Smooth muscle cell (in vitro differentiated cells): ENCODE data around the gene SPATA6L. TPM values are rescaled to one million over a fixed set of nuclear protein-coding genes. Genes with fewer than 3 reads are reported as not detected.
"Not testable (repeated sequence)": the region's sequence is repeated elsewhere in the genome, so short reads cannot be mapped to it uniquely, and the experiment has no call there.

ENCODE experiments used
- DNase-seq: peaks from one replicate; lab custom pipeline; 2025; ENCODE audit not compliant: unreplicated experiment; lab: John Stamatoyannopoulos, UW
- H2AFZ ChIP-seq: fragments of 200-600 bp; sonication (generic); 2 replicates; pipeline ENCODE4 v1.6.0; 2016; ENCODE audit warnings: antibody characterized with exemption, low read depth, mild to moderate bottlenecking
- H3F3A ChIP-seq: fragments of 200-600 bp; sonication (generic); 2 replicates; pipeline ENCODE4 v1.6.0; 2017; ENCODE audit warnings: antibody characterized with exemption, low read depth
- H3K27ac ChIP-seq: fragments of 200-600 bp; sonication (generic); 2 replicates; pipeline ENCODE4 v1.5.1; 2016; ENCODE audit warnings: low read depth, mild to moderate bottlenecking
- H3K27me3 ChIP-seq: fragments of 200-600 bp; sonication (generic); 2 replicates; pipeline ENCODE4 v1.6.1; 2016; ENCODE audit warnings: low read depth, mild to moderate bottlenecking
- H3K36me3 ChIP-seq: fragments of 200-600 bp; sonication (generic); 2 replicates; pipeline ENCODE4 v1.5.1; 2016; ENCODE audit warnings: low read depth
- H3K4me1 ChIP-seq: fragments of 200-600 bp; sonication (generic); 2 replicates; pipeline ENCODE4 v1.5.1; 2016; ENCODE audit warnings: low read depth
- H3K4me2 ChIP-seq: fragments of 200-600 bp; sonication (generic); 2 replicates; pipeline ENCODE4 v1.6.0; 2016; ENCODE audit warnings: mild to moderate bottlenecking
- H3K4me3 ChIP-seq: fragments of 200-600 bp; sonication (generic); 2 replicates; pipeline ENCODE4 v1.5.1; 2016; ENCODE audit warnings: mild to moderate bottlenecking
- H3K79me2 ChIP-seq: fragments of 200-600 bp; sonication (generic); 2 replicates; pipeline ENCODE4 v1.6.0; 2016; ENCODE audit warnings: low read depth, mild to moderate bottlenecking
- H3K9ac ChIP-seq: fragments of 200-600 bp; sonication (generic); 2 replicates; pipeline ENCODE4 v1.6.0; 2016; ENCODE audit warnings: low read depth
- H3K9me3 ChIP-seq: fragments of 200-600 bp; sonication (generic); replicated peaks from 2 replicates; pipeline ENCODE4 v1.5.1; 2016; ENCODE audit warnings: low read depth
- H4K20me1 ChIP-seq: fragments of 200-600 bp; sonication (generic); 2 replicates; pipeline ENCODE4 v1.6.0; 2016; ENCODE audit warnings: low read depth
- CTCF ChIP-seq: fragments of 200-600 bp; sonication (generic); IDR thresholded peaks from 2 replicates; pipeline ENCODE4 v1.5.1; 2017; ENCODE audit warnings: borderline replicate concordance, mild to moderate bottlenecking, antibody characterized with exemption; ENCODE audit not compliant: insufficient read depth, poor library complexity, severe bottlenecking
- WGBS: methylation state at CpG from one replicate; pipeline ENCODE4 v1.1.7; 2016; ENCODE audit warnings: low lambda C conversion rate; 5-methylcytosine and 5-hydroxymethylcytosine counted together
- polyA plus RNA-seq: library from polyadenylated mRNA; unstranded; fragments of >200 nt; fragmentation: Nextera tagmentation; extraction: Ambion mirVana; gene quantifications from 2 replicates; pipeline ENCODE4 v1.2.1, GENCODE V29; 2016
- total RNA-seq: library from RNA; depleted of rRNA; stranded (reverse); fragments of >200 nt; gene quantifications from 2 replicates; pipeline ENCODE4 v1.2.3, GENCODE V29; 2014

The SPATA6L gene
- total and polyA plus RNA-seq, 2 experiments from 2014 or later = 0.57 to 0.67 TPM

DNA sequence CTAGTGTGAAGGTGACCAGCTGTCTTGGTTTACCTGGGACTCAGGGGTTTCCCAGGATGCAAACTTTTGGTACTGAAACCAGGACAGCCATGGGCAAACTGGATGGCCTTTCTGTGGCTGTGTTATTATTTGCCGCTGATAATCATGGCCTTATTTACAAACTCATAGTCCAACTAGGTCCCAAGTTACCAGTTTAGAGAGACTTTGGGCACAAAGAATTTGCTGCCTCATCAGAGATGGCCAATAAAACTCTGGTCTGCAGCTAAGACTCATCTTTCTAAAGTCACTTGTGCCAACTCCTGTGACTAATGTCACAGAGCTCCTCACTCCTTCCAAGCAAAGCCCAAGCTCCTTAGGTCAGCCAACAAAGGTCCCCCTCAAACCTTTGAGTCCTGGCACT lies 51.7 kb downstream of the SPATA6L start:
- no peak for DNase-seq

DNA sequence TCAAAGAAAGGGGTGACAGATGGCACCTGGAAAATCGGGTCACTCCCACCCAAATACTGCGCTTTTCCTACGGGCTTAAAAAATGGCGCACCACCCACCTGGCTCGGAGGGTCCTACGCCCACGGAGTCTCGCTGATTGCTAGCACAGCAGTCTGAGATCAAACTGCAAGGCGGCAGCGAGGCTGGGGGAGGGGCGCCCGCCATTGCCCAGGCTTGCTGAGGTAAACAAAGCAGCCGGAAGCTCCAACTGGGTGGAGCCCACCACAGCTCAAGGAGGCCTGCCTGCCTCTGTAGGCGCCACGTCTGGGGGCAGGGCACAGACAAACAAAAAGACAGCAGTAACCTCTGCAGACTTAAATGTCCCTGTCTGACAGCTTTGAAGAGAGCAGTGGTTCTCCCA lies 60.2 kb downstream of the SPATA6L start:
- H3K4me2 ChIP-seq, H3K4me3 ChIP-seq, H3K36me3 ChIP-seq, H2AFZ ChIP-seq, H3K27ac ChIP-seq, H3K79me2 ChIP-seq, DNase-seq, H3K27me3 ChIP-seq, H4K20me1 ChIP-seq, H3F3A ChIP-seq, H3K4me1 ChIP-seq, H3K9ac ChIP-seq, H3K9me3 ChIP-seq: not testable (repeated sequence)
- 67% methylated on average over 15 of the region's 15 CpGs for WGBS

More for the DNA sequence above, 51.7 kb downstream of the SPATA6L start:
- Histone ChIP-seq H3K9me3 (no peaks in the 10 kb centered on the region), H4K20me1 (no peaks in the 10 kb centered on the region), H3K9ac (no peak overlapping the region), H3K27me3 (no peaks in the 10 kb centered on the region), H3K36me3 (no peaks in the 10 kb centered on the region), H3K4me3 (no peak overlapping the region), H2AFZ (no peak overlapping the region), H3K27ac (no peak overlapping the region), H3K4me1 (no peaks in the 10 kb centered on the region), H3F3A (no peaks in the 10 kb centered on the region), H3K79me2 (no peaks in the 10 kb centered on the region), H3K4me2 (peak overlapping the region; percentile 25)
- WGBS = 92% methylated on average over 1 of the region's 1 CpG
- TF ChIP-seq CTCF = no peak

DNA sequence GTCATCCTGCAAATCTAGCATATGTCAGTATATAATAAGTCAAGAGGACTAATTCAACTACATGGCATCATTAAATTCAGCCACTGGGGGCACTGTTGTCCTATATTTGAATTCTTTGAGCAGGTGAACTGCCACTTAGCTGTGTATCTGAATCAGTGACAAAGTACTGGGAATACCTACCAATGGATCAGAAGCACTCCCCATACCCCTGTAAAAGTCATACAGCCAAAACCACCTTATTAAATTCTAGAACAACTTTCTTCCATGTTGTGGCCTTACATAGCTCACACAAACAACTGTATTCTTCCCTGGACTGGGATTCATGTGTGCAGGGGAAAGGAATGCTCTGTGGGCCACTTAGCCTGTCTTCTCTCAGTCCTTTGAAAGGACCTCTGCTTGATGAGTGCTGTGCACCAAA lies 61.6 kb downstream of the SPATA6L start:
- H3F3A ChIP-seq = no peaks in the 10 kb centered on the region
- no peaks in the 10 kb centered on the region for H3K4me1 ChIP-seq
- H2AFZ ChIP-seq = no peak overlapping the region
- no peaks in the 10 kb centered on the region for H3K9me3 ChIP-seq
- no peak overlapping the region for H3K27ac ChIP-seq
- H3K4me3 ChIP-seq = no peak overlapping the region
- TF ChIP-seq CTCF = peak; percentile 69
- no peak for DNase-seq
- H3K9ac ChIP-seq = no peak overlapping the region
- H3K36me3 ChIP-seq = no peaks in the 10 kb centered on the region
- H3K79me2 ChIP-seq = no peaks in the 10 kb centered on the region
- H3K27me3 ChIP-seq = no peaks in the 10 kb centered on the region
- no peak overlapping the region for H3K4me2 ChIP-seq
- H4K20me1 ChIP-seq = no peaks in the 10 kb centered on the region

DNA sequence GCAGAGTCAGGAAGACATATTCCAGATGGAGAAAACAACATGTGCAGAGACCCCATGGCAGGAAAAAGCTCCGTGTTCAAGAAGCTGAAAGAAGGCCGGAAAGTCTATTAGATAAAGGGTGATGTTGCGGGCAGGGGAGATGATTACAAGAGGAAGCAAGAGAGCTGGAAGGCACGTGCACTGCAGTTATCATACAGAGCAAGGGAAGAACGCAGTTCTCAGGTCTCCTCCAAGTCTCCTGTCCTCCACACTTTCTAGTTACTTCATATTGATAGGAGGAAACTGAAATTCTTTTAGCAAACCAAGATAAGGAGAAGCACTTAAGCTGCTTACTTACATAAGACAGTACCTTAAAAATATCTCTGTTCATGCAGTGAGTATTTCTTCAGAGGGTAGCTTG lies 62.5 kb downstream of the SPATA6L start:
- Histone ChIP-seq H3F3A (no peaks in the 10 kb centered on the region), H3K4me1 (no peaks in the 10 kb centered on the region), H3K4me3 (no peak overlapping the region), H3K36me3 (no peaks in the 10 kb centered on the region), H3K9me3 (no peaks in the 10 kb centered on the region), H2AFZ (no peak overlapping the region), H3K79me2 (no peaks in the 10 kb centered on the region), H3K27me3 (no peaks in the 10 kb centered on the region), H3K27ac (no peak overlapping the region), H4K20me1 (no peaks in the 10 kb centered on the region), H3K4me2 (no peak overlapping the region), H3K9ac (no peak overlapping the region)
- WGBS = 76% methylated on average over 5 of the region's 5 CpGs
- DNase-seq = no peak
- TF ChIP-seq CTCF = no peak
